Stomach (tissue), 4 donors: ENCODE data around the gene CTSK.

ENCODE experiments used
- CTCF ChIP-seq, 7 experiments: fragments of 450-650 bp in 4 of 7; fragments of 200-600 bp in 3 of 7; sonication (generic) in 3 of 7; IDR thresholded peaks; one replicate each; pipeline ENCODE4 v1.5.1; 2016 to 2019; ENCODE audit warnings: antibody characterized with exemption in 7 of 7, control low read depth in 2 of 7, mild to moderate bottlenecking in 1 of 7
- EP300 ChIP-seq: sonication (generic); formaldehyde crosslinking; IDR thresholded peaks from one replicate; pipeline ENCODE4 v1.6.1; 2017; ENCODE audit warnings: antibody characterized with exemption
- POLR2A ChIP-seq, 4 donors: fragments of 450-650 bp; IDR thresholded peaks; one replicate each; pipeline ENCODE4 v1.6.1; 2016; ENCODE audit warnings: antibody characterized with exemption in 4 of 4, control low read depth in 2 of 4, mild to moderate bottlenecking in 1 of 4, moderate library complexity in 1 of 4
- POLR2AphosphoS5 ChIP-seq, 3 donors: sonication (generic); formaldehyde crosslinking; IDR thresholded peaks; one replicate each; pipeline ENCODE4 v1.6.1; 2016; ENCODE audit warnings: antibody characterized with exemption in 3 of 3

GRCh38 chr1:150788946-150789345 lies 19.1 kb downstream of the CTSK start:
- no peak for TF ChIP-seq CTCF (IDR thresholded peaks at IDR 0.05)
- no peak for TF ChIP-seq POLR2A (IDR thresholded peaks at IDR 0.05)
- TF ChIP-seq POLR2AphosphoS5 (IDR thresholded peaks at IDR 0.05), result no peak
- no peak for TF ChIP-seq EP300
